HepG2 (cell line): ENCODE measurements around the gene ARMC10. TPM values are rescaled to one million over a fixed set of nuclear protein-coding genes. Genes with fewer than 3 reads are reported as not detected.

Experiments
- CBX5 ChIP-seq: sonication (generic); formaldehyde crosslinking; IDR thresholded peaks from 2 replicates; pipeline ENCODE4 v1.4.0; 2020; ENCODE audit warnings: missing genetic modification reagents, borderline replicate concordance
- CSRNP2 ChIP-seq: sonication (generic); formaldehyde crosslinking; conservative IDR thresholded peaks from 2 replicates; pipeline ENCODE4 v1.8.0; 2022; ENCODE audit warnings: low read depth, missing genetic modification reagents
- HHEX ChIP-seq: IDR thresholded peaks from 2 replicates; pipeline ENCODE4 v1.6.1; 2016; ENCODE audit warnings: control low read depth
- HIC2 ChIP-seq: sonication (generic); formaldehyde crosslinking; IDR thresholded peaks from 2 replicates; pipeline ENCODE4 v1.9.0; 2022; ENCODE audit warnings: low read depth, missing genetic modification reagents
- ISX ChIP-seq: sonication (generic); formaldehyde crosslinking; conservative IDR thresholded peaks from 2 replicates; pipeline ENCODE4 v1.5.0; 2020; ENCODE audit warnings: missing genetic modification reagents
- PRDM4 ChIP-seq: sonication (generic); formaldehyde crosslinking; IDR thresholded peaks from 2 replicates; pipeline ENCODE4 v1.9.0; 2021; ENCODE audit warnings: missing genetic modification reagents, borderline replicate concordance
- PREB ChIP-seq: sonication (generic); formaldehyde crosslinking; IDR thresholded peaks from 2 replicates; pipeline ENCODE4 v1.4.0; 2020; ENCODE audit warnings: missing genetic modification reagents
- REXO4 ChIP-seq: sonication (generic); formaldehyde crosslinking; IDR thresholded peaks from 2 replicates; pipeline ENCODE4 v1.8.0; 2022; ENCODE audit warnings: missing genetic modification reagents, mild to moderate bottlenecking, borderline replicate concordance
- TAF1 ChIP-seq: sonication (generic); formaldehyde crosslinking; IDR thresholded peaks from 2 replicates; pipeline ENCODE4 v1.4.0; 2020; ENCODE audit warnings: missing genetic modification reagents
- ZBTB2 ChIP-seq: sonication (generic); formaldehyde crosslinking; IDR thresholded peaks from 2 replicates; pipeline ENCODE4 v1.8.0; 2022; ENCODE audit warnings: low read depth, missing genetic modification reagents
- ZBTB43 ChIP-seq: sonication (generic); formaldehyde crosslinking; conservative IDR thresholded peaks from 2 replicates; pipeline ENCODE4 v1.4.0; 2020; ENCODE audit warnings: missing genetic modification reagents
- ZNF280D ChIP-seq: sonication (generic); formaldehyde crosslinking; IDR thresholded peaks from 2 replicates; pipeline ENCODE4 v1.5.1; 2020; ENCODE audit warnings: mild to moderate bottlenecking, missing genetic modification reagents
- ZNF674 ChIP-seq: sonication (generic); formaldehyde crosslinking; IDR thresholded peaks from 2 replicates; pipeline ENCODE4 v1.5.0; 2020; ENCODE audit warnings: low read depth, mild to moderate bottlenecking, missing genetic modification reagents
- ZNF766 ChIP-seq: sonication (generic); formaldehyde crosslinking; IDR thresholded peaks from 2 replicates; pipeline ENCODE4 v1.5.0; 2020; ENCODE audit warnings: missing genetic modification reagents, borderline replicate concordance
- polyA plus RNA-seq, 8 experiments: library from polyadenylated mRNA; depleted of rRNA in 3 of 8; stranded (reverse) in 7 of 8; unstranded in 1 of 8; fragments of >200 nt; fragmentation: Illumina TruSeq in 4 of 8; extraction: Trizol in 4 of 8; gene quantifications; 2 replicates each; pipeline versions ENCODE4 v1.2.1 to v1.2.3, GENCODE V29; 2011 to 2016; ENCODE audit warnings: low read depth in 4 of 8, missing spikeins in 1 of 8, mixed read lengths in 1 of 8; ENCODE audit not compliant: insufficient read depth in 1 of 8
- total RNA-seq, 5 experiments: library from RNA; depleted of rRNA; stranded (reverse); fragments of >200 nt; fragmentation: Illumina TruSeq; extraction: Trizol; gene quantifications; 2 replicates each; pipeline ENCODE4 v1.2.3, GENCODE V29; 2016; ENCODE audit warnings: low read depth in 1 of 5

ARMC10 gene
- total and polyA plus RNA-seq, 2 of the 13 experiments (the other 11 are each of a cell fraction or from before 2014, with no cell fraction given) = 11.3 to 23.7 TPM

- TF ChIP-seq PRDM4 (CRISPR knock-in tag) (no peak), CBX5 (CRISPR knock-in tag) (peak; percentile 64; the same call in 1 of the 2 replicates), HIC2 (CRISPR knock-in tag) (no peak; the same call in 1 of the 2 replicates), ZBTB2 (no peak), ZNF674 (no peak), PREB (CRISPR knock-in tag) (no peak), ISX (no peak), CSRNP2 (no peak), HHEX (CRISPR knock-in tag) (no peak), ZNF766 (CRISPR knock-in tag) (no peak), ZBTB43 (CRISPR knock-in tag) (no peak), REXO4 (no peak), ZNF280D (CRISPR knock-in tag) (no peak), TAF1 (CRISPR knock-in tag) (no peak)
These were observed 31.2 kb downstream of the ARMC10 start (continued) for GRCh38 chr7:103106005-103106702.
